ENCODE measurements around the gene FBXL19.

Gene FBXL19

GRCh38 chr16:30949650-30950515 lies 26.5 kb downstream of the FBXL19 start (continued):
- TF ChIP-seq ZNF433 (tag by site-specific recombination; IDR thresholded peaks at IDR 0.05; ENCODE audit: low read depth) (no peak), ZNF248 (tag by site-specific recombination; IDR thresholded peaks at IDR 0.05) (no peak), GLIS2 (tag by site-specific recombination; IDR thresholded peaks at IDR 0.05) (peak; percentile 32; the same call in 1 of the 2 replicates), GLIS1 (tag by site-specific recombination; IDR thresholded peaks at IDR 0.05) (peak; percentile 76), ZNF112 (tag by site-specific recombination; IDR thresholded peaks at IDR 0.05) (no peak), KLF1 (tag by site-specific recombination; IDR thresholded peaks at IDR 0.05) (peak; percentile 95), ZNF10 (tag by site-specific recombination; IDR thresholded peaks at IDR 0.05) (0 out of 2 replicates have a peak, but pooled peaks have one; percentile 17), ZNF624 (tag by site-specific recombination; IDR thresholded peaks at IDR 0.05) (no peak), FEZF1 (tag by site-specific recombination; IDR thresholded peaks at IDR 0.05) (no peak), IKZF3 (tag by site-specific recombination; IDR thresholded peaks at IDR 0.05) (0 out of 2 replicates have a peak, but pooled peaks have one; percentile 34), ZNF423 (tag by site-specific recombination; IDR thresholded peaks at IDR 0.05) (no peak), ZNF555 (tag by site-specific recombination; conservative IDR thresholded peaks at IDR 0.05) (no peak), ZNF529 (tag by site-specific recombination; IDR thresholded peaks at IDR 0.05; ENCODE audit: insufficient replicate concordance) (no peak), ZFP69B (tag by site-specific recombination; IDR thresholded peaks at IDR 0.05) (0 out of 2 replicates have a peak, but pooled peaks have one; percentile 58), ZNF362 (tag by site-specific recombination; IDR thresholded peaks at IDR 0.05) (no peak), OVOL3 (tag by site-specific recombination; IDR thresholded peaks at IDR 0.05) (no peak), HOXA7 (CRISPR knock-in tag; IDR thresholded peaks at IDR 0.05; ENCODE audit: borderline replicate concordance) (no peak), SETDB1 (IDR thresholded peaks at IDR 0.05; ENCODE audit: insufficient read length, low read length) (no peak), ZNF404 (tag by site-specific recombination; IDR thresholded peaks at IDR 0.05) (no peak), ZNF549 (tag by site-specific recombination; IDR thresholded peaks at IDR 0.05) (no peak), ZNF266 (tag by site-specific recombination; IDR thresholded peaks at IDR 0.05; ENCODE audit: low read depth) (no peak), ZNF37A (tag by site-specific recombination; IDR thresholded peaks at IDR 0.05) (no peak), ZNF132 (tag by site-specific recombination; IDR thresholded peaks at IDR 0.05; ENCODE audit: borderline replicate concordance) (no peak), ZNF133 (tag by site-specific recombination; IDR thresholded peaks at IDR 0.05) (no peak), SCRT2 (tag by site-specific recombination; IDR thresholded peaks at IDR 0.05) (peak; percentile 100), PATZ1 (tag by site-specific recombination; IDR thresholded peaks at IDR 0.05) (peak; percentile 52), SP2 (tag by site-specific recombination; IDR thresholded peaks at IDR 0.05) (peak; percentile 69), SALL2 (tag by site-specific recombination; IDR thresholded peaks at IDR 0.05; ENCODE audit: borderline replicate concordance) (no peak)
- TF ChIP-seq, protein P1, sequence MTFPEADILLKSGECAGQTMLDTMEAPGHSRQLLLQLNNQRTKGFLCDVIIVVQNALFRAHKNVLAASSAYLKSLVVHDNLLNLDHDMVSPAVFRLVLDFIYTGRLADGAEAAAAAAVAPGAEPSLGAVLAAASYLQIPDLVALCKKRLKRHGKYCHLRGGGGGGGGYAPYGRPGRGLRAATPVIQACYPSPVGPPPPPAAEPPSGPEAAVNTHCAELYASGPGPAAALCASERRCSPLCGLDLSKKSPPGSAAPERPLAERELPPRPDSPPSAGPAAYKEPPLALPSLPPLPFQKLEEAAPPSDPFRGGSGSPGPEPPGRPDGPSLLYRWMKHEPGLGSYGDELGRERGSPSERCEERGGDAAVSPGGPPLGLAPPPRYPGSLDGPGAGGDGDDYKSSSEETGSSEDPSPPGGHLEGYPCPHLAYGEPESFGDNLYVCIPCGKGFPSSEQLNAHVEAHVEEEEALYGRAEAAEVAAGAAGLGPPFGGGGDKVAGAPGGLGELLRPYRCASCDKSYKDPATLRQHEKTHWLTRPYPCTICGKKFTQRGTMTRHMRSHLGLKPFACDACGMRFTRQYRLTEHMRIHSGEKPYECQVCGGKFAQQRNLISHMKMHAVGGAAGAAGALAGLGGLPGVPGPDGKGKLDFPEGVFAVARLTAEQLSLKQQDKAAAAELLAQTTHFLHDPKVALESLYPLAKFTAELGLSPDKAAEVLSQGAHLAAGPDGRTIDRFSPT (tag by site-specific recombination; IDR thresholded peaks at IDR 0.05) = no peak
- TF ChIP-seq, protein P2, sequence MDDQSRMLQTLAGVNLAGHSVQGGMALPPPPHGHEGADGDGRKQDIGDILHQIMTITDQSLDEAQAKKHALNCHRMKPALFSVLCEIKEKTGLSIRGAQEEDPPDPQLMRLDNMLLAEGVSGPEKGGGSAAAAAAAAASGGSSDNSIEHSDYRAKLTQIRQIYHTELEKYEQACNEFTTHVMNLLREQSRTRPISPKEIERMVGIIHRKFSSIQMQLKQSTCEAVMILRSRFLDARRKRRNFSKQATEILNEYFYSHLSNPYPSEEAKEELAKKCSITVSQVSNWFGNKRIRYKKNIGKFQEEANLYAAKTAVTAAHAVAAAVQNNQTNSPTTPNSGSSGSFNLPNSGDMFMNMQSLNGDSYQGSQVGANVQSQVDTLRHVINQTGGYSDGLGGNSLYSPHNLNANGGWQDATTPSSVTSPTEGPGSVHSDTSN (CRISPR knock-in tag; IDR thresholded peaks at IDR 0.05) = no peak
- TF ChIP-seq, protein P3, sequence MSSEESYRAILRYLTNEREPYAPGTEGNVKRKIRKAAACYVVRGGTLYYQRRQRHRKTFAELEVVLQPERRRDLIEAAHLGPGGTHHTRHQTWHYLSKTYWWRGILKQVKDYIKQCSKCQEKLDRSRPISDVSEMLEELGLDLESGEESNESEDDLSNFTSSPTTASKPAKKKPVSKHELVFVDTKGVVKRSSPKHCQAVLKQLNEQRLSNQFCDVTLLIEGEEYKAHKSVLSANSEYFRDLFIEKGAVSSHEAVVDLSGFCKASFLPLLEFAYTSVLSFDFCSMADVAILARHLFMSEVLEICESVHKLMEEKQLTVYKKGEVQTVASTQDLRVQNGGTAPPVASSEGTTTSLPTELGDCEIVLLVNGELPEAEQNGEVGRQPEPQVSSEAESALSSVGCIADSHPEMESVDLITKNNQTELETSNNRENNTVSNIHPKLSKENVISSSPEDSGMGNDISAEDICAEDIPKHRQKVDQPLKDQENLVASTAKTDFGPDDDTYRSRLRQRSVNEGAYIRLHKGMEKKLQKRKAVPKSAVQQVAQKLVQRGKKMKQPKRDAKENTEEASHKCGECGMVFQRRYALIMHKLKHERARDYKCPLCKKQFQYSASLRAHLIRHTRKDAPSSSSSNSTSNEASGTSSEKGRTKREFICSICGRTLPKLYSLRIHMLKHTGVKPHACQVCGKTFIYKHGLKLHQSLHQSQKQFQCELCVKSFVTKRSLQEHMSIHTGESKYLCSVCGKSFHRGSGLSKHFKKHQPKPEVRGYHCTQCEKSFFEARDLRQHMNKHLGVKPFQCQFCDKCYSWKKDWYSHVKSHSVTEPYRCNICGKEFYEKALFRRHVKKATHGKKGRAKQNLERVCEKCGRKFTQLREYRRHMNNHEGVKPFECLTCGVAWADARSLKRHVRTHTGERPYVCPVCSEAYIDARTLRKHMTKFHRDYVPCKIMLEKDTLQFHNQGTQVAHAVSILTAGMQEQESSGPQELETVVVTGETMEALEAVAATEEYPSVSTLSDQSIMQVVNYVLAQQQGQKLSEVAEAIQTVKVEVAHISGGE (tag by site-specific recombination; conservative IDR thresholded peaks at IDR 0.05; ENCODE audit: low read depth) = no peak
